CD4-positive, alpha-beta T cell treated with Interleukin-17A for 4 hours (primary cell): ENCODE measurements around the gene ANKFN1.

Source experiments
- DNase-seq: peaks from one replicate; pipeline ENCODE4 v3.0.0-alpha.2; 2020; ENCODE audit warnings: mixed read lengths

ANKFN1 gene

GRCh38 chr17:56447171-56447570 is 293.9 kb downstream of the ANKFN1 start:
- DNase-seq = no peak

- no peak for DNase-seq
Measured at GRCh38 chr17:56448371-56448770, 295.1 kb downstream of the ANKFN1 start.

GRCh38 chr17:56449176-56449575 is 295.9 kb downstream of the ANKFN1 start:
- no peak for DNase-seq

- no peak for DNase-seq
Measured at GRCh38 chr17:56451629-56452028, 298.4 kb downstream of the ANKFN1 start.

- DNase-seq = no peak
Measured at GRCh38 chr17:56452461-56452860, 299.2 kb downstream of the ANKFN1 start.

- DNase-seq = no peak
Measured at GRCh38 chr17:56457501-56457900, 304.2 kb downstream of the ANKFN1 start.

- DNase-seq = no peak
Measured at GRCh38 chr17:56465886-56466285, 312.6 kb downstream of the ANKFN1 start.

GRCh38 chr17:56468840-56469239 is 315.6 kb downstream of the ANKFN1 start:
- DNase-seq = no peak

GRCh38 chr17:56471696-56472095 is 318.4 kb downstream of the ANKFN1 start:
- no peak for DNase-seq

- no peak for DNase-seq
Measured at GRCh38 chr17:56475116-56475515, 321.8 kb downstream of the ANKFN1 start.

- no peak for DNase-seq
Measured at GRCh38 chr17:56478836-56479447, 325.7 kb downstream of the ANKFN1 start.

- no peak for DNase-seq
Measured at GRCh38 chr17:56480501-56480900, 327.2 kb downstream of the ANKFN1 start.

GRCh38 chr17:56481659-56482058 is 328.4 kb downstream of the ANKFN1 start:
- DNase-seq = no peak

- no peak for DNase-seq
Measured at GRCh38 chr17:56482229-56482628, 329.0 kb downstream of the ANKFN1 start.

GRCh38 chr17:56486732-56487131 is 333.5 kb downstream of the ANKFN1 start:
- DNase-seq = no peak

- no peak for DNase-seq
Measured at GRCh38 chr17:56488800-56489199, 335.5 kb downstream of the ANKFN1 start.

GRCh38 chr17:56489980-56490379 is 336.7 kb downstream of the ANKFN1 start:
- DNase-seq = no peak

GRCh38 chr17:56495556-56495955 is 342.3 kb downstream of the ANKFN1 start:
- no peak for DNase-seq

GRCh38 chr17:56497132-56497531 is 343.9 kb downstream of the ANKFN1 start:
- DNase-seq = no peak

GRCh38 chr17:56499799-56500388 is 346.6 kb downstream of the ANKFN1 start:
- DNase-seq = peak; percentile 49

GRCh38 chr17:56502120-56502654 is 348.9 kb downstream of the ANKFN1 start:
- no peak for DNase-seq

- no peak for DNase-seq
Measured at GRCh38 chr17:56505154-56505756, 352.0 kb downstream of the ANKFN1 start.

GRCh38 chr17:56506349-56506748 is 353.1 kb downstream of the ANKFN1 start:
- DNase-seq = no peak
